Endometrial microvascular endothelial cells (primary cell): ENCODE data around the gene SVOP. TPM values are rescaled to one million over a fixed set of nuclear protein-coding genes. Genes with fewer than 3 reads are reported as not detected.

ENCODE experiments used
- in situ Hi-C: cut with HindIII; loops from 2 replicates; pipeline ENCODE4 v1.10.0; 2017; ENCODE audit warnings: low sequenced_read_pairs, low pct_unique_long_range_greater_than_20kb; ENCODE audit errors: inconsistent ontology term
- total RNA-seq: library from RNA; depleted of rRNA; stranded (reverse); fragments of >200 nt; gene quantifications from one replicate; pipeline ENCODE4 v1.2.3, GENCODE V29; 2015; ENCODE audit errors: inconsistent ontology term

Gene SVOP
- total RNA-seq, 1 donor from 2014 or later, result not detected

- in situ Hi-C loops, result no loop called here
These were observed 72.5 kb downstream of the SVOP start for GRCh38 chr12:108948367-108948766.

DNA sequence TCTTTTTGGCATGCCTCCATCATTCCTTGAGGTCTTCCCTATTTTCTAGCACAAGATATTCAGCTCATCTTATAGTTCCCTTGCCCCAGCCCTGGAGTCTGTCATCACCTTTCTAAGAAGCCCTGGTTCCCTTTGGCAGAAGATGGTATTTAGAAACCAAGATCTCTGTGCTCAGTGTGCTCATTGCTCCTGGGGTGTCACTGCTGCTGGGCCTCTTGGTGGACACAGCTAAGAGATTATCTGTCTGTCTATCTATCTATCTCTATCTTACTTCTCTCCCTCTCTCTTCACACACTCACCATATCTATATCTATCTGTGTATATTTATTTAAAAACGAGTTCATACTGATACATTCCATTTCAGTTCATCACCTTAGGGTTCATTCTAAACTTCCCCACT is 73.8 kb downstream of the SVOP start:
- in situ Hi-C loops, result no loop called here

DNA sequence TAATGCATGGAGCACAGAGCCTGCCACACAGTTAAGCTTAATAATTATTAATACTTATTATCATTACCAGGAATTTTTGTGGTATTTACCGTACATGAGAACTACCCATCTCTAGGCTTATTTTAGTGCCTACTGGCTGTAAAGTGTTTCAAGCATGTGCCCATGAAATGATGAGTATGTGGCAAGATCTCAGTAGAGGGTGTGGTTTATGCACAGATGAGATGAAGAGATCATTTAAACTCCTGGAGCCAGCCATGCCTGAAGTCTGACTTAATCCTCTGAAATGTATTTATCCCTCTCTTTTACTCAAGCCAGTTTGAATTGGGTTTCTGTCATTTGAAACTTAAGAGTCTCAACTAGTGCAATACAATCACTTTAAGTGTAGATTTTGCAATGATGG is 80.7 kb downstream of the SVOP start:
- in situ Hi-C loops, result no loop called here

DNA sequence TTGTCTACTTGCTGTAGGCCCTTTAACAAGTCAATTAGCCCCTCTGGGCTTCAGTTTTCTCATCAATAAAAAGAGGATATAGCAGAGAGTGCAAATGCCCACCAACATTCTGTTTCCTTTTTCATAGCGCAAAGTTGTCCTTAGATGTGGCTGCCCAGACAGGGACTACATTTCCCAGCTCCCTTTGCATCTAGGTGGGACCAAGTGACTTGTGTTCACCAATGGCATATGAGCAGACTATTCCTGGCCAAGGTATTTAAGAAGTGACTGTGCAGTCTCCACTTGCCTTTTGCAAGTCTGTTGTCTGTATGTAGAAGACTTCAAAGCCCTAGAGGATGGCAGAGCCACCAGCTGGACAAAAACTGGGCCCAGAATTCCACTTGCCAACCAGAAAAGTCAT is 81.3 kb downstream of the SVOP start:
- in situ Hi-C loops, result no loop called here

DNA sequence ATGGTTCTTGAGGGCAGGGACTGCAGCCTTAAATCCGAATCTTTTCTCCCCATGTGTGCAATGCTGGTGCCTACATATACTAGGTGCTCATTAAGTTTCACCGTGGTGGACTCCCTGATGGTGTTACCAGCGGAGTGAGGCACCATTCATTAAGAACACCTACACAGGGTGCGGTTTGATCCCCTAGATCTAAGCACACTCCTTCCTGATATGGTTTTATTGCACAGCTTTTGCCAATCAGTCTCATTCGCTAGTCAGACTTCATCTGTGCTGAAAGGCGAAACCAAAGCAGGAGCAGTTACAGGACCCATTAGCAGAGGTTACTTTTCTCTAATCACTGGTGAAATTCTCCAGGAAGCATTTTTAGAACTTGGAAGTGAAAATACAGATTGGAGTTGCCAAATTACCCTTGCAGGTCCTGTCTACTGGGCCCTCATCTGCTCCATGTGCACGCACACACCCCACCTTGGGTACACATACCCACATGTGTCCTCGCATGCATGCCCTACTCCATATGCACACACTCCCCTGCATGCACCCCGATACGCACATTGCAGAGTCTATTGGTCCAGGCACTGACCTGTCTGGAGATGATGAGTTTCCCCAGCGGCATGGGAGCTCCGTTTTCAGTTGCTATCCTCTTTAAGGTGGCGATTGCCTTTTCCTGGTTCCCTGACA is 82.5 kb downstream of the SVOP start:
- in situ Hi-C loops, result no loop called here

DNA sequence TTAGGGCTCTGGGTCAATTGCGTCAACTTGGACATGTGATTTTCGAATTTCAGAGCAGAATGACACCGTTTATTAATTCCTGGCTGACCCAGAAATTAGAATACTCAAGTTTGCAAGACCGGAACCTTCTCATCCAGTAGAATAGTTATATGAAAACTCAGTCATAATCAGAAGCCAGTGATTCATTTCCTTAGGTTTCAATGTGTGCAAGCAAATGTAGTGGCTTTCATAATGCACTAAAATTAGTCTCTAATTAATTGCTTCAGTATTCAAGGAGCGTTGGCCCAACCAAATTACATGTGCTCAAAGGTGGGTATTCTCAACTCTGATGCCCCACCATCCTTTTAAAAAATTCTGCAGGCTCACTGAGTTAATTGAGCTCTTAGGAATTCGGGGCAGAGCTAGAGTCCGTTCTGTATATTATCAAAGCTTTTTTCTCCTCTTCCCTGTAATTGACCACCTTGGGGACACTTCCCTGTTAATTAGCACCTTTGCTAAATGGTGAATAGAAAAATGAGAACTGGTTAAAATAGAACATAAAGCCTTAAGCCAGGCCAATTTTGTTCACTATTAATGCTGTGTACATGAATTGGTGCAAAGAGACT is 85.6 kb downstream of the SVOP start:
- in situ Hi-C loops, result no loop called here

- in situ Hi-C loops, result no loop called here
These were observed 86.9 kb downstream of the SVOP start for GRCh38 chr12:108933949-108934348.

- in situ Hi-C loops, result no loop called here
These were observed 90.1 kb downstream of the SVOP start for GRCh38 chr12:108930756-108931155.

GRCh38 chr12:108930155-108930554 is 90.7 kb downstream of the SVOP start:
- in situ Hi-C loops, result no loop called here

- in situ Hi-C loops, result no loop called here
These were observed 92.2 kb downstream of the SVOP start for GRCh38 chr12:108928695-108929094.

- in situ Hi-C loops, result no loop called here
These were observed 98.0 kb downstream of the SVOP start for GRCh38 chr12:108922918-108923317.

DNA sequence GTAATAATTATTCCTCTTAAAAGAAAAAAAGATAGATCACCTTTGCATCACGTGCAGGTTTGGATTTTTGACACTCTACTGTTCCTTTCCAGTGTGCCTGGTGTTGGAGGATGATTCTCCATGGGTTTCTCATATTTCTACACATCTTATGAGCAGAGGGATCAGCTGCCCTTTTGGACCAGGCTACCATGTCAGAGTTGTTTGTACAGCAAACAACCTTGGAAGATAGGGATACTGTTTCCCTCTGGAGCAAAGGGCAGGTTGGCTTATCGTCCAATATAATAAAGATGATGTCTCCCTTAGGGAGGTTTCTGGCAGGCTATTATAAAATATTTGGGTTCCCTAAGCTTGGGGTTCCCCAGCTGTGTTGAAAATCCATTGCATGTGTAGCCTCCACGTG is 98.9 kb downstream of the SVOP start:
- in situ Hi-C loops, result no loop called here

- in situ Hi-C loops, result no loop called here
These were observed 101.8 kb downstream of the SVOP start for GRCh38 chr12:108918960-108919642.

GRCh38 chr12:108918206-108918605 is 102.7 kb downstream of the SVOP start:
- in situ Hi-C loops, result no loop called here

- in situ Hi-C loops, result no loop called here
These were observed 104.5 kb downstream of the SVOP start for GRCh38 chr12:108916336-108916735.

DNA sequence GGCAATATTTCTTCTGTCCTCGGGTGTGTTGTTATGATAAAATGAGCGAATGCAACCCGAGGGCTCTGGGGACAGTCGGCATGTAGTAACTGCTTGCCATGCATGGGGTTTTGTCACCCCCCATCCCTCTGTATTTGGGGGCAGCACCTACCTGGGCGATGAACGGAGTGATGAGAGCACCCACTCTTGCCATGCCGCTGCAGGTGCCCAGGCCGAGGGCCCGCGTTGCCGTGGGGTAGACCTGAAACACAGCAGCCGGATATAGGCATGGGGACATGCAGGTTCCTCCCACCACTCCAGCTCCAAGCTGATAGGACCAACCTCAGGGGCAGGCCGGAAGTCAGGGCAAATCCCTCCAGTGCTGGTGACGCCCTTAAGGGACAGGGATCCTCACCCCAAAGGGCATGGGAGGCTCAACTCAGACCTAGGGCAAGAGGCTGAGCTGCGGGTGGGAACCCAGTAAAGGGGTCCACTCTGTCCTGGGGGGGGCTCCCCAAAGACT is 105.2 kb downstream of the SVOP start:
- in situ Hi-C loops, result no loop called here

DNA sequence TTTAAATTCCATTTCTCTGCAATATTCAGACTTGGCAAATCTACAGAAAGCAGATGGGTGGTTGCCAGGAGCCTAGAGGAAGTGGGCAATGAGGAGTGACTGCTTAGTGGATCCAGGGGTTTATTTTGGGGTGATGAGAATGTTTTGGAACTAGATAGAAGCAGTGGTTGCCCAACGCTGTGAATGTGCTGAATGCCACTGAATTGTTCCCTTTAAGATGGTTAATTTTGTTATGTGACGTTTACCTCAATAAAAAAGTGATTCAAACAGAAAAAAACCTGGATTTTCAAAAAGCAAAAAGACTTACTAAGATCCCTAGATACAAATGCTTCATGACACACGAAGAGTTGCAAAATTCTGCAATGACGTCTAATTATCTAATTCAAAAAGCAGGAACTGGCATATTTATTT is 106.7 kb downstream of the SVOP start:
- in situ Hi-C loops, result no loop called here

DNA sequence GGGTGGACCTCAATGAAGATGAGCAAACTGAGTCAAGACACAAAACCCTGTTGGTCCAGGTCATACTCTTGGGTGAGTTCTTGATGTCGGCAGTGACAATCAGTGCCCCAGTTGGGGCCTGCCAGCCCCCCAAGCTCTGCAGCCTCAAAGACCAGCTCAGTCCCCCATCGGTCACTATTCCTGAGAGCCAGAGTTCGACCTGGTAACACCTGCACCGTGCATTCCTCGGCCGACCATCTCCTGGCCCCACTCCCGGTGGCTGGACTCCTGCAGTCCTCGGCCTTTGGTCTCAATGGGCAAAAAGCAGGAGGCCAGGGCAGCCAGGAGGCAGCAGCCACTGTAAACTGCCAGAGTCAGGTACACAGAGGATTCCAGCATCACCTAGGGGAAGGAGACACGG is 108.5 kb downstream of the SVOP start:
- in situ Hi-C loops, result no loop called here

DNA sequence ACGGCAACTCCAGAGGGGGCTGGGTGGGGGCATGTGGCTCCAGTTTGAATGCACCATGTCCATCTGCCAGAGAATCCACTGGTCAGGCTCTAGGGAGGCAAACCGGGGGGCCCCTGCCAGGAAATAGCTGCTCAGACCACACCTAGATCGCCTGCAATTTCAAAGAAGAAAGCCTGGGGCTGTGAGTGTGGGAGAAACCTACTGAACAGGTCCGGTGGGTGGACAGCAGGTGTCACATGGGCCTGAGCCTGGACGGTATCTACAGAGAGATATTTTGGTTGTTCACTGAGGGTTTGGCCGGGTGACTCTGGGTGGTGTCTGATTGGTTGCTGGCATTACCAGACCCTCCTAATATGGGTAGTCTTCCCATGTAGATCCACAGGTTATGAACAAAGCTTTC is 109.0 kb downstream of the SVOP start:
- in situ Hi-C loops, result no loop called here

DNA sequence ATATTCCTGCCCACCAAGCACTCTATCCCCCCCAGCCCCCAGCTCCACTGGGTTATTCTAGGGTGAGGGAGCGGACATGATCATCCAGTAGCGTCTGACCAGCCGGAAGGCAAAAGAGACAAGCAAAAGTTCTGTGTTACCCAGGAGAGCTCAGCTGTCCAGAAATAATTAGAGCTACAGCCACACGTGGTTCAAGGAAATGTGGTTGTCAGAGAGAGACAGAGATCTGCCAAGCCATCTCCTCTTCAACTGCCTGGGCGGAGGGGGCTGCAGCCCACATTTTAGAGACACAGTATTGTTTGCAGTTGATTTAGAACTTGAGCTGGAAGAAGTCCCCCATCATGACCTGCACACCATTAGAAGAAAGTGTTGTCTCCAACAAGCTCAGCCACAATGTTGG is 110.5 kb downstream of the SVOP start:
- in situ Hi-C loops, result no loop called here
